GM19395 (cell line): ENCODE results near the gene APEX2.
"Not testable (repeated sequence)": the region's sequence is repeated elsewhere in the genome, so short reads cannot be mapped to it uniquely, and the experiment has no call there.

Source experiments
- ATAC-seq: cut with Tn5 transposase; IDR thresholded peaks from one replicate; pipeline ENCODE4 v1.9.1; 2021; ENCODE audit warnings: mild to moderate bottlenecking, moderate library complexity; ENCODE audit not compliant: unreplicated experiment

Gene APEX2

GRCh38 chrX:54999717-55000598, at the start of gene APEX2:
APEX2 (plus strand) TSS chrX:55000363; CDS start chrX:55000423, 60 bp downstream.
- ATAC-seq = peak; percentile 96

- no peak for ATAC-seq
These were observed 49.3 kb upstream of the APEX2 start for GRCh38 chrX:54950730-54951375.

DNA sequence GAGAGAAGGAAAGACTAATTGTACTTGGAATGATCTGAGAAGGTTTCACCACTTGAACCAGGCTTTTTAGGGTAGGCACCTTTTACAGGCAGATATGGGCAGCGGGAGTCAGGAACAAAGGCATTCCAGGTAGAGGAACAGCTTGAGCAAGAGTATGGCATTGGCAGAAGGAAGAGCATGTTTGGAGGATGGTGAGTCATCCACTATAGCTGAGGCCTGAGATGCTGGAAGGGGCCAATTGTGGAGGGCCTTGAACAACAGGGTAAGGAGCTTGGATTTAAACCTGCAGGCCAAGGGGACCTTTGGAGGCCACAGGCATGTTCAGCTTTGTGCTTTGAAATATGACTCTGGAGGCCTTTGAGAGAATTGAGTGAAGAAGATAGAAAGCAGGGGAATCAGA, 38.4 kb upstream of the APEX2 start:
- ATAC-seq = no peak

GRCh38 chrX:54964766-54965497, 35.2 kb upstream of the APEX2 start:
- ATAC-seq = no peak

- ATAC-seq = no peak
These were observed 22.8 kb upstream of the APEX2 start for GRCh38 chrX:54977387-54977786.

DNA sequence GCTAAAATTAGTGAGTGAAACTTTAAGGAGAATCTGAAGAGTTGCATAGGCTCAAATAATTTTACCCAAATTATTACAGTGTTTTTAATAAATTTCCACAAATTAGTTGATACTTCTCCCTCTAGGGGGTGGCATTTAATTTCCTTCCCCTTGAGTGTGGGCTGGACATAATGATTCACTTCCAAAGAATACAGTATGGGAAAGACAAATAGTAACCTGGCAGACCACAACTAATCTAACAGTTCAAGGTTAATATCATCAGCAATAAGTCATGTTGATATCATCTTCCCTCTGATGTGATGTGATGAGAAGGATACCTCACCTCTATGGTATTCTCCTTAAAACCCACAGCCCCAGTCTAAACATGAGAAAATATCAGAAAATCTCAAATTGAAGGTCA, 21.7 kb upstream of the APEX2 start:
- ATAC-seq = no peak

- ATAC-seq = no peak
These were observed 20.7 kb upstream of the APEX2 start for GRCh38 chrX:54979432-54979831.

DNA sequence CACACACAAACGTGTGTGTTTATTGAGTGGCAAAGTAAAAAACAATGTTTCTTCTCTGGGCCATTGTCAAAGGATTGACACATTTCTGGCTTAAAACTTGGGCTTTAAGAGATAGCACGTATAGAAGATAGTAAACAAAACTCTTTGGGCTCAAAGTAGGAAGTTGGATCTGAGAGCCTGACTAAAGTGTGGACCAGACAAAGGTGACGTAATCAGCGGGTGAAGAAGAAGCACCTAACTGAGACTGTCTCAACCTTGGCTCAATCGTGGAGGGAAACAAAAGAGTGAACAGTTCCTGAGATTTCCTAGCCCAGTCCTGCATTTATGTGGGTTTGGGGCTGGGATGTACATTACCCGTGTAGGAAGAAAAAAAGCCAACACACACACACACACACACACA, 19.8 kb upstream of the APEX2 start:
- ATAC-seq = no peak

DNA sequence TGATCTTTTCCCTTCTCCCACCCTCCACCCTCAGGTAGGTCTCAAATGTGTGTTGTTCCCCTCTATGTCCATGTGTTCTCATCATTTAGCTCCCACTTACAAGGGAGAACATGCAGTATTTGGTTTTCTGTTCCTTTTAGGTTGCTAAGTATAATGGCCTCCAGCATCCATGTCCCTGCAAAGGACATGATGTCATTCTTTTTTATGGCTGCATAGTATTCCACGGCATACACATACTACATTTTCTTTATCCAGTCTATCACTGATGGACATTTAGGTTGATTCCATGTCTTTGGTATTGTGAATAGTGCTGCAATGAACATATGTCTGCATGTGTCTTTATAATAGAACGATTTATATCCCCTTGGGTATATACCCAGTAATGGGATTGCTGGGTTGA, 16.9 kb upstream of the APEX2 start:
- not testable (repeated sequence) for ATAC-seq

GRCh38 chrX:54991706-54992105, 8.5 kb upstream of the APEX2 start:
- ATAC-seq = no peak

GRCh38 chrX:54992911-54993622, 7.1 kb upstream of the APEX2 start:
- no peak for ATAC-seq

DNA sequence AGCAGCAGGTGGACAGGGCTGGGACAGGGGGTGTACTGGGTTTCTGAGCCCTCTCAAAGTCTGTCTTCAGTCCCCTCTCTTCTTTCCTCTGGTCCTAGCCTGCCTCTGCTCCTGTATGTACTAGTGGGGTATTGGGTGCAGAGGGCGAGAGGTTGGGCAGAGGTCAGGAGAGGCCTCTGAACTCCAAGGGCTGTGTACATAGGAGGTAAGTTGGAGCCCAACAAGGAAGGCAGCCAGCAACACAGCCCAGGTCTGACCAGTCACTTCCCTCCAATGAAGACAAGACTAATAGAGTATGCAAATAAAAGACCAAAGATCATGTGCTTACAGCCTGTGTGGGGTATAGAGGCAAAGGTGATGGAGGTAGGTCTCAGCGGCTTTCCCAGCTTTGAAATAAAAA, 6.1 kb upstream of the APEX2 start, which contains the start of gene PFKFB1:
PFKFB1 (minus strand) TSS at position 90 of the 400 bp plus-strand sequence. CDS start 181 bp downstream, outside the sequence.
- ATAC-seq = no peak

DNA sequence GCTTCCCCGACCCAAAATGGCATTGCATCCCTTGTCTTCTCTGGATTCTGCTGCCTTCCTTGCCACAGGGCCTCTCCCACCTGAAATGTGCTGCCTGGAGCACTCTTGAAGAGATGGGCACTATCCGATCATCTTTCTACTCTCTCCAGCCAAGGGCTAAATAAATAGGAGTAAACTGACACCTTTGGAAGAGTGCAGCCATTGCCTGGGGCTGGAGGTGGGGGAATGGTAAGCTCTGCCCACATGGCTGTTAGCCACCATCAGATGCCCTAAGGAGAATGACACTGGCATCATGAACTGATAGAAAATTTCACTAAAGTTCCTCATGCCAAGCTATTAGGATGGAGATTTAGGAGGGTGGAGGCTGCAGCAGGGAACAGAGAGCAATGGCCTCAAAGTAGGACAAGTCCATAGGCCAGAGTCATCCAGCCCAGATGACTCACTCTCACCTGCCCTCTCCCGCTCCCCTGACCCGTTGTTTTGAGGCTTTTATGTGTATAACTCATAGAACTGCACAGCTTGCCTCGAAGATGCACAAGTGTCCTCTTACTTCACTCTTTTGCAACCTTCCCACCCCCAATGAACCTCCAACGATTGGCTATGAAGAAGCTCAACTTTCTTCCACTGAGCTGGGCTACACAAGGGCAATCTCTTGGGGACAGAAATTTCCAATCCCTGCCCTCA, 5.4 kb upstream of the APEX2 start:
- no peak for ATAC-seq

DNA sequence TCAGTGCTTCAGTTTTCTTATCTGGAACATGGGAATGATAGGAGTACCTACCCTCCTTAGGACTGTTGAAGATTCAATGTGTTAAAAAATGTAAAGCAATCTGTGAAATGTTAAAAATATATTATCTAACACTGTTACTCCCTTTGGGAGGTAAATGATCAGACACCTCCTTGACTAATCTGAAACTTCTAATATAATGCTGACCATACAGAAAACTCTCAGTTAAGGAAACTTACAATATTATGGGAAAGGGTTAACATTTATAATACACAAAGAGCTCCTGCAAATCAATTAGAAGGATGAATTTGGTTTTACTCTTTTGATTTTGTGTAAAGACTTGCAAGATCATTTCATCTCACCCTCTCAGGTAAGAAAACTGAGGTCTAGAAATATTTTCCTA, 4.5 kb upstream of the APEX2 start:
- ATAC-seq = no peak

DNA sequence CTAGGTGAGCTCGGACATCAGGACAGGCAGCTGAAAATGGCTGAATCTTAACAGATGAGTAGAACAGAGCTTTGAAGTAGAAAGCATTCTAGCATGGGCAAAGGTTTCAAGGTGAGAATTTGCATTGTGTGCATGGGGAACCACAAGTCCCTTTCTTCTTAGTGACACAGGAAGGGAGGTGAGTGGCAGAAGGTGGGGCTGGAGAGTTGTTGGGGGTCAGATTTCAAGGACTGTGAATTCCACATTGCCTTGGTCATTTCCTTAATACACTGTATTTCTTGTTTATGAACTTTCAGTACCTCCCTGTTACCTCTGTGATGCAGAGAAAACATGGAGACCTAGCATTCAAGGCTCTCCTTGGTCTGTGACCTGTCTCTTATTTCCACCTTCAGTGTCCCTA, 4.1 kb downstream of the APEX2 start:
- ATAC-seq = no peak

- ATAC-seq = no peak
These were observed 5.1 kb downstream of the APEX2 start for GRCh38 chrX:55005256-55005655.

GRCh38 chrX:55006827-55007621, 6.9 kb downstream of the APEX2 start:
- no peak for ATAC-seq

DNA sequence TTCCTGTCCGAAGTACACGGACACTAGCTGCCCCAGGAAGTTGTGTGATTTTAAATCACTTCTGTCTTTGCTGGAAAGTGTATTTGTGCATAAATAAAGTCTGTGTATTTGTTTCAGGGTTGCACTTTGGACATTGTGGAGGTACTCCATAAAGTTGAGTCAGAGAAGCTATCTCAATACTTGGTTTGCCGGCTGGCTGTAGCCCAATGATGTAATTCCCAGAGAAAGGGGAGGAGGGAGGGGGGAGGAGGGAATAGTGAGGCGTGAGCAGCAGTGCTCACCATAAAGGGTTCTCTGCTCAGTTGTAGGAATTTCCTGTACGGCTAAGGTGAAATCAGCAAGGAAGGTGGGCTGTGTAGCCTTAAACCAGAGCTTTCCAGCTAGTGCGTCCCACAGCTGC, 7.5 kb downstream of the APEX2 start:
- ATAC-seq = no peak

DNA sequence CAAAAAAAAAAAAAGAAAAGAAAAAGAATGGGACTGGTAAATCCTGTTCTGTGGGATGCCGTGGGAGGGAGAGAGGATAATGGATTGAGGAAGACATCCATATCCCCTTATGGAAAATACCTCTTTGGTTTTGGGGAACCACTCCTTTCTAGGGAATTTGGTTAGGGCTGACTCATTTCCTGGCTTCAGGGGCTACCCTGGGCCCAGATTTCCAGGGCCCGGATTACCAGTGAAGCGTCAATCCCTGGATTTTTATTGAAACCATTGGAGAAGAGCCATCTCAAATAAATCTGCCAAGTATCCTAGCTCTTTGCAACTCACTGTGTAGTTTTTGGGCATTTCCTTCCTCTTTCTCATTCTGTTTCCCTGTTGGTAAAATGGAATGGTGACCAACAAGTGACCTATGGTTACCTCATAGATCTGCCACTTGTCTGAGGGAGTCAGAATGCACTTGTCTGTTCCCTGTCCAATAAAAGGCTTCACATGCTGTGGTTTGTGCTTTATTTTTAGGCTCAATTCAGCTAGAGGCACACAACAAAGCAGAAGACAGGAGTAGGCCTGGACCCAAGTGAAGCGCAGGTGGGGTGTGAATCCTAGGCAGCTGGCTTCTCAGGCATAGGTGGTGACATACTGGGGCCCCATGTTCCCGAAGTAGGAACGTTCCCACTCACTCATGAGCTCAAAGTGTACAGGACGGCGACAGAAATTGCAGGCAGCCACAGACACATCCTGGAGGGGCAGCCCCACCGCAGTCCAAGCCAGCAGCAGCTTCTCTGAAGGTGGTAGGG, 8.6 kb downstream of the APEX2 start:
- ATAC-seq = no peak
